ENCODE results near the gene CTNND2. TPM values are rescaled to one million over a fixed set of nuclear protein-coding genes. Genes with fewer than 3 reads are reported as not detected.

Gene CTNND2
- polyA plus RNA-seq, 1 donor, result 2.8 TPM

- no peaks in the 10 kb centered on the region for H3K9me3 ChIP-seq (ENCODE audit: control insufficient read depth, low read depth, low read length)
- H3K4me3 ChIP-seq (ENCODE audit: low read length), result no peak overlapping the region
- no peak for DNase-seq
- H3K36me3 ChIP-seq (ENCODE audit: control insufficient read depth, insufficient read depth, low read length), result no peaks in the 10 kb centered on the region
- no peaks in the 10 kb centered on the region for H3K4me1 ChIP-seq (ENCODE audit: control insufficient read depth, insufficient read depth, low read length)
- H3K27me3 ChIP-seq (ENCODE audit: control insufficient read depth, insufficient read depth, low read length), result no peaks in the 10 kb centered on the region
- WGBS (ENCODE audit: insufficient coverage, low lambda C conversion rate), result 86% methylated on average over 1 of the region's 5 CpGs
- no peak overlapping the region for H3K27ac ChIP-seq (ENCODE audit: low read length)
Measured at GRCh38 chr5:11363631-11364178, 540.5 kb downstream of the CTNND2 start.

GRCh38 chr5:11361768-11362167, 542.5 kb downstream of the CTNND2 start:
- Histone ChIP-seq H3K36me3 (ENCODE audit: control insufficient read depth, insufficient read depth, low read length) (no peaks in the 10 kb centered on the region), H3K4me3 (ENCODE audit: low read length) (no peak overlapping the region), H3K27ac (ENCODE audit: low read length) (no peak overlapping the region), H3K27me3 (ENCODE audit: control insufficient read depth, insufficient read depth, low read length) (no peaks in the 10 kb centered on the region), H3K9me3 (ENCODE audit: control insufficient read depth, low read depth, low read length) (no peaks in the 10 kb centered on the region), H3K4me1 (ENCODE audit: control insufficient read depth, insufficient read depth, low read length) (no peaks in the 10 kb centered on the region)
- no peak for DNase-seq
- no CpG with 5 or more reads among the region's 4 CpGs for WGBS (ENCODE audit: insufficient coverage, low lambda C conversion rate)

DNA sequence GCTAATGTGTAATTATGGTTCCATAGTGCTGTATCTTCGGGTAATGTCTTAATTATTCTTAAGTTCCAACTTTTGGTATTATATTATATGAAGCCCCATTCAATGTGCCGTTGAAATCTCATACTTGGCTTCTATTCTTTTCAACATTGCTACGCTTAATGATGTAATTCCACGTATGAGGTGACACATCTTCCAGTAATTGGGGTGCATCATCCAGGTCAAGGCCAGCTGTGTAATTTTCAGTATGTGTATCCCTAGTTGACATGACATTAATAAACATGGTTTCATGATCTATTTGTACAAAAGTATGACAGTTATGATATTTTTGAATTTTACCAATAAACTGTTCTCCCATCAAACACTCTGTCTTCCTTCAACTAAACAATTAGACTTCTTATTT, 546.3 kb downstream of the CTNND2 start:
- Histone ChIP-seq H3K4me1 (ENCODE audit: control insufficient read depth, insufficient read depth, low read length) (no peaks in the 10 kb centered on the region), H3K4me3 (ENCODE audit: low read length) (no peak overlapping the region), H3K27ac (ENCODE audit: low read length) (no peak overlapping the region), H3K9me3 (ENCODE audit: control insufficient read depth, low read depth, low read length) (peaks cover 3% of the 10 kb centered on the region), H3K36me3 (ENCODE audit: control insufficient read depth, insufficient read depth, low read length) (no peaks in the 10 kb centered on the region), H3K27me3 (ENCODE audit: control insufficient read depth, insufficient read depth, low read length) (no peaks in the 10 kb centered on the region)
- DNase-seq, result no peak
- 87% methylated on average over 3 of the region's 4 CpGs for WGBS (ENCODE audit: insufficient coverage, low lambda C conversion rate)

- Histone ChIP-seq H3K9me3 (ENCODE audit: control insufficient read depth, low read depth, low read length) (peaks cover 3% of the 10 kb centered on the region), H3K27ac (ENCODE audit: low read length) (no peak overlapping the region), H3K4me3 (ENCODE audit: low read length) (no peak overlapping the region), H3K36me3 (ENCODE audit: control insufficient read depth, insufficient read depth, low read length) (no peaks in the 10 kb centered on the region), H3K4me1 (ENCODE audit: control insufficient read depth, insufficient read depth, low read length) (no peaks in the 10 kb centered on the region), H3K27me3 (ENCODE audit: control insufficient read depth, insufficient read depth, low read length) (no peaks in the 10 kb centered on the region)
- DNase-seq, result no peak
Measured at GRCh38 chr5:11355491-11355890, 548.8 kb downstream of the CTNND2 start.

DNA sequence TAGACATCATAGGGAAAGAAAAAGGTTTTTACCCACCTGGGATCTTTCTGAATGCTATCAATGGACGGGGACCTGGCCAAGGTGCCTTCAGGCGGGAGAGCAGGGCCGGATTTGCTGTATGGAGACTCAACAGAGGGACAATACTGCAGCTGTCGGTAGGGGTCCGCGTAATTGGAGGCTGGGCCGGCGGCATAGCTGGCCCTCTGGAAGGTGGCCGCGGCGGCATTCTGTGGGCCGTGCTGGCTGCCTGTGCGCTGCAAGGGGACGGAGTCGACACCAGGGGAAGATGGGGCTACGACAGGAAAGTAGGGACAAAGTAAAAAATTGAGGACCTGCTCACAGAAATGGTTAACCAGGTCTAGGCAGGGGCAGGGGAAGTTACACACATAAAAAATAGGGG, 557.9 kb downstream of the CTNND2 start:
- Histone ChIP-seq H3K9me3 (ENCODE audit: control insufficient read depth, low read depth, low read length) (no peaks in the 10 kb centered on the region), H3K36me3 (ENCODE audit: control insufficient read depth, insufficient read depth, low read length) (no peaks in the 10 kb centered on the region), H3K4me1 (ENCODE audit: control insufficient read depth, insufficient read depth, low read length) (no peaks in the 10 kb centered on the region), H3K27me3 (ENCODE audit: control insufficient read depth, insufficient read depth, low read length) (no peaks in the 10 kb centered on the region), H3K4me3 (ENCODE audit: low read length) (no peak overlapping the region), H3K27ac (ENCODE audit: low read length) (no peak overlapping the region)
- WGBS (ENCODE audit: insufficient coverage, low lambda C conversion rate), result no CpG with 5 or more reads among the region's 16 CpGs
- DNase-seq, result no peak

DNA sequence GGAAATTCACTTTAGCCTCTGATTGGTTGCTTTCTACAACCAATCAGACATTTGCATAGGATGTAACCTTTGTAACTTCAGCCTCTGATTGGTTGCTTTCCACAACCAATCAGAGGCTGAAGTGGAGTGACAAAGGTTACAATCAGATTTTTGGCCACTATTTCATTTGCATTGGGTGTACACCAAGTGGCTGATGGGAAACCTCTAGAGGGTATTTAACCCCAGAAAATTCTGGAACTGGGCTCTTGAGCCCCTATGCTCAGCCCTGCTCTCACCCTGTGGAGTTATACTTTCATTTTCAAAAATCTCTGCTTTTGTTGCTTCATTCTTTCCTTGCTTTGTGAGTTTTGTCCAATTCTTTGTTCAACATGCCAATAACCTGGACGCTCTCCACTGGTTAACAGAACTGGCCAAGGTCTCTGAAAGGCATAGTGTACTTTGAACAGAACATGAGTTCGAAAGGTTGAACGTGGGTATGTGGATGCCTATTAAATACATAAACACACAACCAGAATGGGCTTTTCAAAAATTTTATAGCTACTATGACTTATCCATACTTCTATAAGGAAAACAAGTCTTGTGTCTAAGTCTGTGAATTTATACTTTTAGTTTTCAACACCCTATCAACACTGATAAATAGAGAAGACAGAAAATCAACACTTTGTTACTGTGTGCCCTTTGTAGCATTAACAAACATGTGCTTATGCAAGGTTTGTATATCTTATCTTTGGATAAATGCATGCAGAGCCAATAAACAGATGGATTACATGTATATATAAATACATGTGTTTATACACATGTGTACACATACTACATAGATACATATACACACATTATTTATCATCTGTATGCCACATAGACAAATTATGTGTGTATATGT, 568.1 kb downstream of the CTNND2 start:
- WGBS (ENCODE audit: insufficient coverage, low lambda C conversion rate), result 100% methylated on average over 2 of the region's 3 CpGs
- DNase-seq, result no peak
- Histone ChIP-seq H3K4me1 (ENCODE audit: control insufficient read depth, insufficient read depth, low read length) (no peaks in the 10 kb centered on the region), H3K27ac (ENCODE audit: low read length) (no peak overlapping the region), H3K27me3 (ENCODE audit: control insufficient read depth, insufficient read depth, low read length) (no peaks in the 10 kb centered on the region), H3K9me3 (ENCODE audit: control insufficient read depth, low read depth, low read length) (no peaks in the 10 kb centered on the region), H3K4me3 (ENCODE audit: low read length) (no peak overlapping the region), H3K36me3 (ENCODE audit: control insufficient read depth, insufficient read depth, low read length) (no peaks in the 10 kb centered on the region)

- Histone ChIP-seq H3K4me1 (ENCODE audit: control insufficient read depth, insufficient read depth, low read length) (peaks cover 3% of the 10 kb centered on the region), H3K4me3 (ENCODE audit: low read length) (no peak overlapping the region), H3K27ac (ENCODE audit: low read length) (no peak overlapping the region), H3K27me3 (ENCODE audit: control insufficient read depth, insufficient read depth, low read length) (no peaks in the 10 kb centered on the region), H3K9me3 (ENCODE audit: control insufficient read depth, low read depth, low read length) (no peaks in the 10 kb centered on the region), H3K36me3 (ENCODE audit: control insufficient read depth, insufficient read depth, low read length) (no peaks in the 10 kb centered on the region)
- DNase-seq, result no peak
- WGBS (ENCODE audit: insufficient coverage, low lambda C conversion rate), result no CpG with 5 or more reads among the region's 3 CpGs
Measured at GRCh38 chr5:11334404-11334803, 569.8 kb downstream of the CTNND2 start.

DNA sequence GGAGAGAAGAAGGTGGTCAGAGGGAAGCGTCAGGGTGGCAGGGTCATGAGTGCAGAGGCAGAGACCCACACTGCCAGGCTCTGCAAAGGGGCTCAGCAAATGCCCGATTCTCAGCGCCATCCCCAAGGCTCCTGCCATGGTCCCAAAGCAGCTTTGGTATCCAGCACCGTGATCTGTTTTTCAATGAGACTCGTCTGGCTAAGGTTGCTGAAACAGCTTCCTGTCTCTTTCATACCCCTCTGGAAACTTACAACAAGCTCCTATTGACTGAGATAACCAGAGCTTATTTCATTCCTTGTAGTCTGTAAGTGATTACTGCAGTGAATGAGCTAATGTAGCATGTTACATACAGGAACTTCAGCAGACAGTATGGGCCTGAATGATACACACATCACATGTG, 574.6 kb downstream of the CTNND2 start:
- WGBS (ENCODE audit: insufficient coverage, low lambda C conversion rate), result no CpG with 5 or more reads among the region's 5 CpGs
- no peak overlapping the region for H3K4me3 ChIP-seq (ENCODE audit: low read length)
- H3K27me3 ChIP-seq (ENCODE audit: control insufficient read depth, insufficient read depth, low read length), result no peaks in the 10 kb centered on the region
- peaks cover 9% of the 10 kb centered on the region for H3K4me1 ChIP-seq (ENCODE audit: control insufficient read depth, insufficient read depth, low read length)
- H3K27ac ChIP-seq (ENCODE audit: low read length), result no peak overlapping the region
- no peaks in the 10 kb centered on the region for H3K9me3 ChIP-seq (ENCODE audit: control insufficient read depth, low read depth, low read length)
- DNase-seq, result peak; percentile 20 to 24
- no peaks in the 10 kb centered on the region for H3K36me3 ChIP-seq (ENCODE audit: control insufficient read depth, insufficient read depth, low read length)

DNA sequence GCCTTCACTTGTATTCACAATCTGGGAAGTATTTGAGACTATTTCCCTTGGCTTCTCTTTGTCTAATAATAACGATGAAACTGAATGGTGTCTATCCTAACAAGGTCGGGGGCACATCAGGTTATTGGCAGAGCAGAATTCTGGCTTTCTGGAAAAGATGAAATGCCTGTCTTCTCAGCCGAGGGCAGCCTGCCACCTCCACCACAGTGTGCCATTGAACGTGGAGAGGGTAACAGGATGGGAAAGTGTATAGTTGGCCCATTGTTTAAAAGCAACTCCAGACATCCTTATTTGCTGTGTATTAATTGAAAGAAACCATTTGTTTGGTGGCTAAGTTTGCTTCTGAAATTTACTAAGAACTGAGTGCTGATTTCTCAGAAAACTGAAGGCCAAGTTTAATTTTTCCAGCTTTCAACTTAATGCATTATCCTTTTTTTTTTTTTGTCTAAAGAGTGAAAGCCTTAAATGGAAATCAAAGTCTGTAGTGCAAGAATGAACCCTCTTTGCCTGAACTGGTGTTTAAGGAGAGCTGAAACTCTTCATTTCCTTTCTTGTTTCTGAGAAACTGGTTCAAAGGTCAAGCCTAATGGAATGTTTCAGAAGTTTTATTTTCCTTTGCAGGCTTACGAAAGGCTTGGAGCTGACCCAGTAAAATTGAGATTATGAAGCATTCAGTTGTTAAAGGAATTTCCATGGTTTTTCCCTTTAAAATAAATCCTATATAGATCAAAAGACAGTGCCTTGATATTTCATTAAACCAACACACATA, 579.5 kb downstream of the CTNND2 start:
- H3K4me3 ChIP-seq (ENCODE audit: low read length), result no peak overlapping the region
- peaks cover 15% of the 10 kb centered on the region for H3K4me1 ChIP-seq (ENCODE audit: control insufficient read depth, insufficient read depth, low read length)
- peak overlapping the region; percentile 29 for H3K27ac ChIP-seq (ENCODE audit: low read length)
- H3K36me3 ChIP-seq (ENCODE audit: control insufficient read depth, insufficient read depth, low read length), result no peaks in the 10 kb centered on the region
- H3K9me3 ChIP-seq (ENCODE audit: control insufficient read depth, low read depth, low read length), result no peaks in the 10 kb centered on the region
- peak; percentile 47 to 72 for DNase-seq
- H3K27me3 ChIP-seq (ENCODE audit: control insufficient read depth, insufficient read depth, low read length), result no peaks in the 10 kb centered on the region
- no CpG with 5 or more reads among the region's 5 CpGs for WGBS (ENCODE audit: insufficient coverage, low lambda C conversion rate)

DNA sequence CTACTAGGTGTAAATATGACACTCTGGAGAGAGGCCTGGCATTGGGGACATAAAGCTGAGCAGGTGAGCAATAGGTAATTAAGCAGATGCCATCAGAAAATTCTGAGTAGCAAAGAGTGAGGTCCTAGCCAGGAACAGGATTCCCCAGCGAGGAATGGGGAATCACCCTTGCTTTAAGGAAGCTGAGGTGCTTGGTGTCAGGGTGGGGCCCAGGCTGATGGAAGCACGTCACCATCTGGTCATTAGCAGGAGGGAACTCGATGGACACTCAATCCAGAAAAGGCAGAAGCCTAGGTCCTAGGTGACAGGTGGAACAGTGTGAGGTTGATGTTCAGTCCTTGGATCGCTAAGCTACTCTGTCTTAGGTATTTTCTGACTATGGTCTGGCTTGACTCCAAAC, 580.5 kb downstream of the CTNND2 start:
- Histone ChIP-seq H3K27ac (ENCODE audit: low read length) (no peak overlapping the region), H3K4me1 (ENCODE audit: control insufficient read depth, insufficient read depth, low read length) (peaks cover 15% of the 10 kb centered on the region), H3K36me3 (ENCODE audit: control insufficient read depth, insufficient read depth, low read length) (no peaks in the 10 kb centered on the region), H3K4me3 (ENCODE audit: low read length) (no peak overlapping the region), H3K9me3 (ENCODE audit: control insufficient read depth, low read depth, low read length) (no peaks in the 10 kb centered on the region), H3K27me3 (ENCODE audit: control insufficient read depth, insufficient read depth, low read length) (no peaks in the 10 kb centered on the region)
- no CpG with 5 or more reads among the region's 4 CpGs for WGBS (ENCODE audit: insufficient coverage, low lambda C conversion rate)
- no peak for DNase-seq

Measured in large intestine (tissue), 3 donors.